Neuronal stem cell (in vitro differentiated cells): ENCODE data around the gene SERPINA12.
A peak's percentile ranks its signal among the peaks of the same experiment; 100 is the strongest.

Experiments
- DNase-seq: peaks from one replicate; pipeline ENCODE4 v3.0.0-alpha.2; 2013; ENCODE audit warnings: low spot score
- H2AFZ ChIP-seq: one replicate; pipeline ENCODE4 v1.6.1; 2013; ENCODE audit warnings: mild to moderate bottlenecking, low read length, inconsistent platforms
- H2AK5ac ChIP-seq: 2 replicates; pipeline ENCODE4 v1.6.1; 2013; ENCODE audit warnings: low read depth, mild to moderate bottlenecking, inconsistent platforms, low read length, moderate library complexity, mixed read lengths
- H2BK120ac ChIP-seq: 2 replicates; pipeline ENCODE4 v1.6.1; 2013; ENCODE audit warnings: low read depth, mild to moderate bottlenecking, inconsistent platforms, low read length, moderate library complexity, mixed read lengths
- H2BK12ac ChIP-seq: one replicate; pipeline ENCODE4 v1.6.1; 2013; ENCODE audit warnings: low read length, inconsistent platforms
- H2BK15ac ChIP-seq: 2 replicates; pipeline ENCODE4 v1.6.1; 2013; ENCODE audit warnings: mild to moderate bottlenecking, low read length, inconsistent platforms, mixed read lengths
- H2BK5ac ChIP-seq: one replicate; pipeline ENCODE4 v1.6.1; 2013; ENCODE audit warnings: inconsistent platforms, mild to moderate bottlenecking, low read length, moderate library complexity
- H3K14ac ChIP-seq: one replicate; pipeline ENCODE4 v1.6.1; 2013; ENCODE audit warnings: low read length, inconsistent platforms
- H3K18ac ChIP-seq: 2 replicates; pipeline ENCODE4 v1.6.1; 2013; ENCODE audit warnings: low read length, inconsistent platforms
- H3K23ac ChIP-seq: 2 replicates; pipeline ENCODE4 v1.6.1; 2013; ENCODE audit warnings: low read depth, mild to moderate bottlenecking, mixed read lengths, low read length, inconsistent platforms; ENCODE audit not compliant: poor library complexity
- H3K27ac ChIP-seq: replicated peaks from 3 replicates; pipeline ENCODE4 v1.5.1; 2013; ENCODE audit warnings: low read length, inconsistent platforms
- H3K27me3 ChIP-seq, 3 experiments: 2 replicates each; pipeline ENCODE4 v1.6.1; 2013; ENCODE audit warnings: low read length in 3 of 3, mild to moderate bottlenecking in 2 of 3, inconsistent platforms in 1 of 3, low read depth in 1 of 3, mixed read lengths in 1 of 3, moderate library complexity in 1 of 3; ENCODE audit not compliant: control insufficient read depth in 3 of 3, insufficient read depth in 3 of 3
- H3K36me3 ChIP-seq, 2 donors: replicated peaks in 1 of 2; 2 replicates each; pipeline ENCODE4 v1.6.1; 2013; ENCODE audit warnings: low read length in 2 of 2; ENCODE audit not compliant: control insufficient read depth in 2 of 2, insufficient read depth in 2 of 2
- H3K4ac ChIP-seq: 2 replicates; pipeline ENCODE4 v1.6.1; 2013; ENCODE audit warnings: inconsistent platforms, mild to moderate bottlenecking, low read length, moderate library complexity
- H3K4me1 ChIP-seq, 2 donors: 1 replicate in 1 of 2; 2 replicates in 1 of 2; pipeline ENCODE4 v1.6.1; 2013; ENCODE audit warnings: low read length in 2 of 2, low read depth in 1 of 2; ENCODE audit not compliant: control insufficient read depth in 2 of 2, insufficient read depth in 1 of 2
- H3K4me2 ChIP-seq: one replicate; pipeline ENCODE4 v1.6.1; 2013; ENCODE audit warnings: mild to moderate bottlenecking, low read length, inconsistent platforms; ENCODE audit not compliant: insufficient read depth, poor library complexity, severe bottlenecking
- H3K4me3 ChIP-seq, 2 donors: 2 replicates each; pipeline ENCODE4 v1.5.1; 2013; ENCODE audit warnings: low read length in 2 of 2, mild to moderate bottlenecking in 2 of 2, inconsistent platforms in 1 of 2, moderate library complexity in 1 of 2
- H3K79me1 ChIP-seq: one replicate; pipeline ENCODE4 v1.6.1; 2013; ENCODE audit warnings: low read depth, mild to moderate bottlenecking, inconsistent platforms, low read length, moderate library complexity
- H3K9ac ChIP-seq: one replicate; pipeline ENCODE4 v1.6.1; 2013; ENCODE audit warnings: mild to moderate bottlenecking, low read depth, low read length, inconsistent platforms; ENCODE audit not compliant: poor library complexity
- H3K9me3 ChIP-seq, 2 donors: replicated peaks in 1 of 2; 2 replicates each; pipeline versions ENCODE3 to v1.6.1; 2013; ENCODE audit warnings: low read length in 2 of 2, mild to moderate bottlenecking in 2 of 2, inconsistent platforms in 1 of 2, low read depth in 1 of 2, mixed read lengths in 1 of 2, moderate library complexity in 1 of 2; ENCODE audit not compliant: control insufficient read depth in 2 of 2, insufficient read depth in 1 of 2
- H4K8ac ChIP-seq: one replicate; pipeline ENCODE4 v1.6.1; 2013; ENCODE audit warnings: low read depth, mild to moderate bottlenecking, inconsistent platforms, low read length, moderate library complexity
- H4K91ac ChIP-seq: one replicate; pipeline ENCODE4 v1.6.1; 2013; ENCODE audit warnings: low read length, low read depth, mild to moderate bottlenecking, inconsistent platforms; ENCODE audit not compliant: poor library complexity
- WGBS, 2 donors: extraction: QIAGEN DNeasy Blood & Tissue Kit; methylation state at CpG; one replicate each; pipeline ENCODE4 v1.1.7; 2013; ENCODE audit warnings: missing lambda C conversion rate in 2 of 2, mixed read lengths in 1 of 2; ENCODE audit not compliant: insufficient read length in 2 of 2, insufficient replicate concordance in 1 of 2; ENCODE audit errors: extremely low coverage in 2 of 2; 5-methylcytosine and 5-hydroxymethylcytosine counted together

SERPINA12 gene

GRCh38 chr14:94523265-94523664 is 14.0 kb upstream of the SERPINA12 start:
- no CpG with 5 or more reads among the region's 8 CpGs for WGBS, 2 donors
- Histone ChIP-seq H3K14ac (no peak overlapping the region), H4K8ac (no peak overlapping the region), H3K18ac (no peak overlapping the region), H2AK5ac (peak overlapping the region; percentile 15), H3K4ac (no peak overlapping the region), H4K91ac (no peak overlapping the region), H3K4me2 (no peak overlapping the region), H3K27me3 (no peaks in the 10 kb centered on the region), H3K23ac (peak overlapping the region; percentile 4), H3K4me3 (no peak overlapping the region), H2BK15ac (no peak overlapping the region), H3K79me1 (no peaks in the 10 kb centered on the region), H3K27ac (no peak overlapping the region), H2BK5ac (no peak overlapping the region), H2BK12ac (no peak overlapping the region), H3K9ac (no peak overlapping the region), H2BK120ac (no peak overlapping the region), H2AFZ (no peak overlapping the region), H3K9me3 (no peaks in the 10 kb centered on the region), H3K36me3 (no peaks in the 10 kb centered on the region), H3K4me1 (no peaks in the 10 kb centered on the region)
- no peak for DNase-seq

- no peak for DNase-seq
- Histone ChIP-seq H3K27me3 (no peaks in the 10 kb centered on the region), H4K91ac (no peak overlapping the region), H2BK15ac (no peak overlapping the region), H3K9ac (no peak overlapping the region), H3K36me3 (no peaks in the 10 kb centered on the region), H4K8ac (no peak overlapping the region), H2AK5ac (no peak overlapping the region), H3K79me1 (no peaks in the 10 kb centered on the region), H2BK5ac (no peak overlapping the region), H3K4me1 (peaks cover 0 to 3% of the 10 kb centered on the region in 2 donors), H2BK120ac (no peak overlapping the region), H3K18ac (no peak overlapping the region), H3K4me2 (no peak overlapping the region), H3K4me3 (no peak overlapping the region), H3K14ac (no peak overlapping the region), H2BK12ac (no peak overlapping the region), H3K27ac (no peak overlapping the region), H2AFZ (no peak overlapping the region), H3K4ac (no peak overlapping the region), H3K23ac (no peak overlapping the region), H3K9me3 (no peaks in the 10 kb centered on the region)
- WGBS, 2 donors: no CpG with 5 or more reads among the region's 7 CpGs
These were observed 13.0 kb upstream of the SERPINA12 start for GRCh38 chr14:94522115-94522724.

GRCh38 chr14:94521375-94522114 is 12.3 kb upstream of the SERPINA12 start:
- Histone ChIP-seq H3K4ac (no peak overlapping the region), H2BK5ac (no peak overlapping the region), H3K4me2 (no peak overlapping the region), H2BK12ac (no peak overlapping the region), H4K91ac (no peak overlapping the region), H3K14ac (no peak overlapping the region), H4K8ac (no peak overlapping the region), H2AFZ (no peak overlapping the region), H3K27me3 (no peaks in the 10 kb centered on the region), H3K23ac (no peak overlapping the region), H3K4me3 (no peak overlapping the region), H3K18ac (peak overlapping the region; percentile 23), H3K9ac (no peak overlapping the region), H2BK15ac (no peak overlapping the region), H3K79me1 (no peaks in the 10 kb centered on the region), H3K27ac (no peak overlapping the region), H2BK120ac (no peak overlapping the region), H2AK5ac (no peak overlapping the region), H3K9me3 (no peaks in the 10 kb centered on the region), H3K36me3 (no peaks in the 10 kb centered on the region), H3K4me1 (peaks cover 0 to 3% of the 10 kb centered on the region in 2 donors)
- no CpG with 5 or more reads among the region's 5 CpGs for WGBS, 2 donors
- DNase-seq: no peak

- H2BK120ac ChIP-seq: no peak overlapping the region
- no peak overlapping the region for H3K9ac ChIP-seq
- no peak overlapping the region for H3K23ac ChIP-seq
- H3K27me3 ChIP-seq: no peaks in the 10 kb centered on the region
- no peak overlapping the region for H2BK12ac ChIP-seq
- H3K4ac ChIP-seq: no peak overlapping the region
- H3K9me3 ChIP-seq: no peaks in the 10 kb centered on the region
- no peaks in the 10 kb centered on the region for H3K36me3 ChIP-seq
- WGBS, 2 donors: no CpG with 5 or more reads among the region's 7 CpGs
- H3K14ac ChIP-seq: no peak overlapping the region
- no peak overlapping the region for H3K27ac ChIP-seq
- H4K91ac ChIP-seq: no peak overlapping the region
- no peak overlapping the region for H2BK5ac ChIP-seq
- no peak for DNase-seq
- no peak overlapping the region for H2AFZ ChIP-seq
- H3K4me3 ChIP-seq: no peak overlapping the region
- no peak overlapping the region for H4K8ac ChIP-seq
- no peak overlapping the region for H2BK15ac ChIP-seq
- no peaks in the 10 kb centered on the region for H3K79me1 ChIP-seq
- no peak overlapping the region for H3K4me2 ChIP-seq
- H3K4me1 ChIP-seq: peaks cover 0 to 3% of the 10 kb centered on the region in 2 donors
- no peak overlapping the region for H2AK5ac ChIP-seq
- no peak overlapping the region for H3K18ac ChIP-seq
These were observed 8.5 kb upstream of the SERPINA12 start for GRCh38 chr14:94517641-94518257.
